ENCODE measurements around the gene RHOG.
"Not testable (repeated sequence)": the region's sequence is repeated elsewhere in the genome, so short reads cannot be mapped to it uniquely, and the experiment has no call there.

The RHOG gene

GRCh38 chr11:3820971-3821370 lies 19.8 kb downstream of the RHOG start:
- no peak overlapping the region for H3K27ac ChIP-seq
- H3K4me3 ChIP-seq (ENCODE audit: low read depth, low read length): no peak overlapping the region
- in situ Hi-C loops (cut with HindIII; ENCODE audit: low pct_ligation_motif_present, low sequenced_read_pairs): no loop called here
- peaks cover 3% of the 10 kb centered on the region for H3K36me3 ChIP-seq (replicated peaks)
- no peak for DNase-seq
- H3K27me3 ChIP-seq (replicated peaks): no peaks in the 10 kb centered on the region
- no peak for TF ChIP-seq CTCF (IDR thresholded peaks at IDR 0.05; ENCODE audit: low read depth, low read length, missing control alignments)

GRCh38 chr11:3817181-3817800 lies 23.5 kb downstream of the RHOG start:
- no peaks in the 10 kb centered on the region for H3K36me3 ChIP-seq (replicated peaks)
- in situ Hi-C loops (cut with HindIII; ENCODE audit: low pct_ligation_motif_present, low sequenced_read_pairs): no loop called here
- H3K27ac ChIP-seq: no peak overlapping the region
- H3K27me3 ChIP-seq (replicated peaks): no peaks in the 10 kb centered on the region
- DNase-seq: no peak
- no peak for TF ChIP-seq CTCF (IDR thresholded peaks at IDR 0.05; ENCODE audit: low read depth, low read length, missing control alignments)
- H3K4me3 ChIP-seq (ENCODE audit: low read depth, low read length): no peak overlapping the region

- H3K27ac ChIP-seq: no peak overlapping the region
- H3K27me3 ChIP-seq (replicated peaks): no peaks in the 10 kb centered on the region
- H3K36me3 ChIP-seq (replicated peaks): no peaks in the 10 kb centered on the region
- TF ChIP-seq CTCF (IDR thresholded peaks at IDR 0.05; ENCODE audit: low read depth, low read length, missing control alignments): no peak
- in situ Hi-C loops (cut with HindIII; ENCODE audit: low pct_ligation_motif_present, low sequenced_read_pairs): no loop called here
- DNase-seq: no peak
- H3K4me3 ChIP-seq (ENCODE audit: low read depth, low read length): no peak overlapping the region
These were observed 24.1 kb downstream of the RHOG start for GRCh38 chr11:3816673-3817072.

- in situ Hi-C loops (cut with HindIII; ENCODE audit: low pct_ligation_motif_present, low sequenced_read_pairs): no loop called here
These were observed 24.9 kb downstream of the RHOG start for GRCh38 chr11:3815845-3816244.

GRCh38 chr11:3814832-3815231 lies 25.9 kb downstream of the RHOG start:
- DNase-seq; H3K27ac ChIP-seq; in situ Hi-C loops (cut with HindIII; ENCODE audit: low pct_ligation_motif_present, low sequenced_read_pairs); H3K27me3 ChIP-seq (replicated peaks); H3K36me3 ChIP-seq (replicated peaks); H3K4me3 ChIP-seq (ENCODE audit: low read depth, low read length): not testable (repeated sequence)

More at GRCh38 chr11:3815845-3816244, 24.9 kb downstream of the RHOG start:
- no peak for DNase-seq
- Histone ChIP-seq H3K27me3 (replicated peaks) (no peaks in the 10 kb centered on the region), H3K36me3 (replicated peaks) (no peaks in the 10 kb centered on the region), H3K27ac (no peak overlapping the region), H3K4me3 (ENCODE audit: low read depth, low read length) (no peak overlapping the region)
- no peak for TF ChIP-seq CTCF (IDR thresholded peaks at IDR 0.05; ENCODE audit: low read depth, low read length, missing control alignments)

- in situ Hi-C loops (cut with HindIII; ENCODE audit: low pct_ligation_motif_present, low sequenced_read_pairs): no loop called here
- Histone ChIP-seq H3K27me3 (replicated peaks) (no peaks in the 10 kb centered on the region), H3K27ac (no peak overlapping the region), H3K36me3 (replicated peaks) (no peaks in the 10 kb centered on the region), H3K4me3 (ENCODE audit: low read depth, low read length) (no peak overlapping the region)
- DNase-seq: no peak
- no peak for TF ChIP-seq CTCF (IDR thresholded peaks at IDR 0.05; ENCODE audit: low read depth, low read length, missing control alignments)
These were observed 29.8 kb downstream of the RHOG start for GRCh38 chr11:3810951-3811350.
